BJ (cell line): ENCODE results near the gene CYREN. TPM values are rescaled to one million over a fixed set of nuclear protein-coding genes. Genes with fewer than 3 reads are reported as not detected.

Experiments
- CTCF ChIA-PET: fragments of 350-600 bp; formaldehyde crosslinking; extraction: SDS; loops from one replicate; lab custom pipeline; 2021; ENCODE audit warnings: antibody characterized with exemption, inconsistent platforms; lab: Yijun Ruan, JAX
- POLR2A ChIA-PET: fragments of 300-600 bp; sonication (Branson Sonifier 250); formaldehyde crosslinking; extraction: SDS; loops from one replicate; lab custom pipeline; 2021; ENCODE audit warnings: antibody characterized with exemption; lab: Charles Lee
- DNase-seq: peaks from one replicate; pipeline ENCODE4 v3.0.0-alpha.2; 2011; ENCODE audit warnings: low read depth
- H3K27me3 ChIP-seq: 2 replicates; pipeline ENCODE4 v1.6.0; 2011; ENCODE audit warnings: low read length; ENCODE audit not compliant: control insufficient read depth, insufficient read depth
- H3K36me3 ChIP-seq: 2 replicates; pipeline ENCODE4 v1.5.1; 2011; ENCODE audit warnings: low read length; ENCODE audit not compliant: control insufficient read depth, insufficient read depth
- H3K4me3 ChIP-seq: 2 replicates; pipeline ENCODE4 v1.5.1; 2011; ENCODE audit warnings: low read depth, mild to moderate bottlenecking, control low read depth, low read length
- CTCF ChIP-seq: IDR thresholded peaks from 2 replicates; pipeline ENCODE4 v1.5.1; 2011; ENCODE audit warnings: low read depth, mild to moderate bottlenecking, control low read depth, inconsistent platforms, low read length, moderate library complexity; ENCODE audit not compliant: insufficient read depth
- polyA plus RNA-seq: library from polyadenylated mRNA; depleted of rRNA; stranded (reverse); fragments of >200 nt; gene quantifications from 2 replicates; pipeline ENCODE4 v1.2.3, GENCODE V29; 2011

CYREN gene
- polyA plus RNA-seq, 1 experiment: 39.4 TPM

GRCh38 chr7:135166338-135166990 is 4.0 kb downstream of the CYREN start:
- POLR2A ChIA-PET: no interaction called here
- no peak overlapping the region for H3K4me3 ChIP-seq
- peaks cover 23% of the 10 kb centered on the region for H3K36me3 ChIP-seq
- H3K27me3 ChIP-seq: no peaks in the 10 kb centered on the region
- CTCF ChIA-PET: no interaction called here
- TF ChIP-seq CTCF: no peak
- no peak for DNase-seq

GRCh38 chr7:135165862-135166261 is 4.6 kb downstream of the CYREN start:
- peaks cover 23% of the 10 kb centered on the region for H3K36me3 ChIP-seq
- TF ChIP-seq CTCF: no peak
- no peak for DNase-seq
- ChIA-PET CTCF (no interaction called here), POLR2A (no interaction called here)
- no peaks in the 10 kb centered on the region for H3K27me3 ChIP-seq
- H3K4me3 ChIP-seq: no peak overlapping the region

GRCh38 chr7:135164357-135165061 is 6.0 kb downstream of the CYREN start:
- no peak overlapping the region for H3K4me3 ChIP-seq
- H3K27me3 ChIP-seq: no peaks in the 10 kb centered on the region
- H3K36me3 ChIP-seq: peaks cover 23% of the 10 kb centered on the region
- 0 out of 2 replicates have a peak, but pooled peaks have one; percentile 7 for TF ChIP-seq CTCF
- no peak for DNase-seq
- ChIA-PET POLR2A (no interaction called here), CTCF (interaction anchor here (0.8 to 1.1 kb wide), 3 partner anchors 10 to 53 kb away, joined by 3 read pairs; no protein-coding TSS in a partner anchor)

- no peak for TF ChIP-seq CTCF
- Histone ChIP-seq H3K4me3 (no peak overlapping the region), H3K36me3 (peaks cover 15% of the 10 kb centered on the region), H3K27me3 (no peaks in the 10 kb centered on the region)
- DNase-seq: no peak
- ChIA-PET CTCF (no interaction called here), POLR2A (no interaction called here)
Observed at GRCh38 chr7:135162382-135163001, 8.0 kb downstream of the CYREN start.

- H3K4me3 ChIP-seq: no peak overlapping the region
- ChIA-PET CTCF (no interaction called here), POLR2A (no interaction called here)
- H3K27me3 ChIP-seq: no peaks in the 10 kb centered on the region
- DNase-seq: no peak
- no peak for TF ChIP-seq CTCF
- peaks cover 8% of the 10 kb centered on the region for H3K36me3 ChIP-seq
Observed at GRCh38 chr7:135161669-135162068, 8.8 kb downstream of the CYREN start.
